Fibroblast of skin of scalp (primary cell): ENCODE results near the gene VTA1. TPM values are rescaled to one million over a fixed set of nuclear protein-coding genes. Genes with fewer than 3 reads are reported as not detected.
"Not testable (repeated sequence)": the region's sequence is repeated elsewhere in the genome, so short reads cannot be mapped to it uniquely, and the experiment has no call there.

ENCODE experiments used
- DNase-seq: peaks from one replicate; pipeline ENCODE4 v3.0.0-alpha.2; 2013
- polyA plus RNA-seq, 2 experiments: library from polyadenylated mRNA; unstranded; fragments of 120-200 nt; gene quantifications; one replicate each; pipeline ENCODE4 v1.2.1, GENCODE V29; 2013; ENCODE audit not compliant: insufficient read length in 2 of 2

VTA1 gene
- 54.0 TPM for polyA plus RNA-seq (2013, experiment 1 of 2; ENCODE audit: insufficient read length)
- polyA plus RNA-seq (2013, experiment 2 of 2; ENCODE audit: insufficient read length) = 55.7 TPM

GRCh38 chr6:142146828-142147662 lies at the start of gene VTA1, which contains the start of gene NMBR:
Gene VTA1, plus strand, starts transcription at chr6:142147263. Its CDS starts 25 bp downstream, at chr6:142147288.
Gene NMBR, minus strand, starts transcription at chr6:142147122. Its CDS starts 58,464 bp downstream, at chr6:142088658.
- peak; percentile 100 for DNase-seq

GRCh38 chr6:142104820-142105219 lies 42.2 kb upstream of the VTA1 start:
- DNase-seq = not testable (repeated sequence)

- DNase-seq = not testable (repeated sequence)
Measured at GRCh38 chr6:142110820-142111219, 36.2 kb upstream of the VTA1 start.

GRCh38 chr6:142112451-142113061 lies 34.5 kb upstream of the VTA1 start:
- DNase-seq = peak; percentile 76

- no peak for DNase-seq
Measured at GRCh38 chr6:142117366-142117765, 29.7 kb upstream of the VTA1 start.

GRCh38 chr6:142118328-142118727 lies 28.7 kb upstream of the VTA1 start:
- no peak for DNase-seq

- DNase-seq = no peak
Measured at GRCh38 chr6:142118925-142119324, 28.1 kb upstream of the VTA1 start.

GRCh38 chr6:142121342-142121741 lies 25.7 kb upstream of the VTA1 start:
- no peak for DNase-seq

- no peak for DNase-seq
Measured at GRCh38 chr6:142130814-142131213, 16.2 kb upstream of the VTA1 start.

- DNase-seq = no peak
Measured at GRCh38 chr6:142132625-142133024, 14.4 kb upstream of the VTA1 start, which contains the start of gene GJE1. Gene GJE1, plus strand, starts transcription at chr6:142132925. Its CDS starts 234 bp downstream, at chr6:142133159.

- no peak for DNase-seq
Measured at GRCh38 chr6:142138876-142139275, 8.2 kb upstream of the VTA1 start.

- not testable (repeated sequence) for DNase-seq
Measured at GRCh38 chr6:142141531-142141930, 5.5 kb upstream of the VTA1 start.

GRCh38 chr6:142152746-142153145 lies 5.7 kb downstream of the VTA1 start:
- DNase-seq = peak; percentile 80

- no peak for DNase-seq
Measured at GRCh38 chr6:142153196-142153595, 6.1 kb downstream of the VTA1 start.

GRCh38 chr6:142154336-142154735 lies 7.3 kb downstream of the VTA1 start:
- no peak for DNase-seq

GRCh38 chr6:142155091-142155490 lies 8.0 kb downstream of the VTA1 start:
- no peak for DNase-seq

GRCh38 chr6:142155895-142156757 lies 9.1 kb downstream of the VTA1 start:
- DNase-seq = peak; percentile 27

- DNase-seq = not testable (repeated sequence)
Measured at GRCh38 chr6:142156758-142157068, 9.7 kb downstream of the VTA1 start.

GRCh38 chr6:142162780-142163179 lies 15.7 kb downstream of the VTA1 start:
- DNase-seq = no peak

- DNase-seq = no peak
Measured at GRCh38 chr6:142165227-142165626, 18.2 kb downstream of the VTA1 start.

GRCh38 chr6:142167071-142167470 lies 20.0 kb downstream of the VTA1 start:
- DNase-seq = no peak

- DNase-seq = no peak
Measured at GRCh38 chr6:142167486-142167885, 20.4 kb downstream of the VTA1 start.

- DNase-seq = no peak
Measured at GRCh38 chr6:142171351-142171750, 24.3 kb downstream of the VTA1 start.
